Upper lobe of left lung (tissue), 6 donors: ENCODE measurements around the gene CDK6. TPM values are rescaled to one million over a fixed set of nuclear protein-coding genes. Genes with fewer than 3 reads are reported as not detected.

Experiments
- ATAC-seq, 2 donors: fragments of 200-7000 bp; cut with Tn5 transposase; one replicate each; pipeline ENCODE4 v1.9.1; 2022; ENCODE audit warnings: mild to moderate bottlenecking in 2 of 2, moderate library complexity in 2 of 2; ENCODE audit not compliant: low FRiP score in 2 of 2
- DNase-seq, 2 donors: peaks; one replicate each; pipeline ENCODE4 v3.0.0-alpha.2; 2019 to 2020
- H3K27ac ChIP-seq, 4 donors: fragments of 200-600 bp; sonication (generic); one replicate each; pipeline ENCODE4 v1.5.1; 2016 to 2019
- H3K27me3 ChIP-seq, 4 donors: fragments of 200-600 bp; sonication (generic); one replicate each; pipeline ENCODE4 v1.5.1; 2017 to 2019
- H3K36me3 ChIP-seq, 4 donors: fragments of 200-600 bp; sonication (generic); one replicate each; pipeline ENCODE4 v1.5.1; 2016 to 2019
- H3K4me1 ChIP-seq, 4 donors: fragments of 200-600 bp; sonication (generic); one replicate each; pipeline ENCODE4 v1.5.1; 2018 to 2019
- H3K4me3 ChIP-seq, 4 donors: fragments of 200-600 bp; sonication (generic); one replicate each; pipeline ENCODE4 v1.5.1; 2017 to 2019; ENCODE audit warnings: mild to moderate bottlenecking in 2 of 4, moderate library complexity in 1 of 4
- H3K9me3 ChIP-seq, 4 donors: fragments of 200-600 bp; sonication (generic); one replicate each; pipeline ENCODE4 v1.5.1; 2018 to 2019
- EP300 ChIP-seq, 4 donors: sonication (generic); formaldehyde crosslinking; IDR thresholded peaks; one replicate each; pipeline ENCODE4 v1.5.1; 2017; ENCODE audit warnings: antibody characterized with exemption in 4 of 4, control low read depth in 2 of 4
- POLR2A ChIP-seq, 4 donors: fragments of 450-650 bp; IDR thresholded peaks; one replicate each; pipeline ENCODE4 v1.5.1; 2016 to 2017; ENCODE audit warnings: antibody characterized with exemption in 4 of 4, mild to moderate bottlenecking in 2 of 4
- POLR2AphosphoS5 ChIP-seq, 2 donors: sonication (generic); formaldehyde crosslinking; IDR thresholded peaks; one replicate each; pipeline ENCODE4 v1.5.1; 2017; ENCODE audit warnings: antibody characterized with exemption in 2 of 2
- WGBS, 2 donors: methylation state at CpG; one replicate each; pipeline ENCODE4 v1.1.5; 2017 to 2018; 5-methylcytosine and 5-hydroxymethylcytosine counted together
- total RNA-seq, 6 donors: library from RNA; depleted of rRNA in 4 of 6; stranded (reverse); fragments of >200 nt in 4 of 6; gene quantifications; one replicate each; pipeline versions ENCODE4 v1.1.0 to v1.2.1, GENCODE V29; 2016 to 2021
- TF ChIP-seq, protein P1 (sequence below), 6 experiments: fragments of 450-650 bp in 4 of 6; fragments of 200-600 bp in 2 of 6; sonication (generic) in 2 of 6; IDR thresholded peaks; one replicate each; pipeline ENCODE4 v1.5.1; 2016 to 2019; ENCODE audit warnings: antibody characterized with exemption in 6 of 6
- donor health status: DM: no; HTN: no; CAD: no; lungs with moderate emphysema.
- donor health status: DM: no; HTN: yes; CAD: no; lungs with severe emphysema.

CDK6 gene
- total RNA-seq, 6 donors from 2014 or later = 15.7 to 26.9 (median 19.9) TPM

DNA sequence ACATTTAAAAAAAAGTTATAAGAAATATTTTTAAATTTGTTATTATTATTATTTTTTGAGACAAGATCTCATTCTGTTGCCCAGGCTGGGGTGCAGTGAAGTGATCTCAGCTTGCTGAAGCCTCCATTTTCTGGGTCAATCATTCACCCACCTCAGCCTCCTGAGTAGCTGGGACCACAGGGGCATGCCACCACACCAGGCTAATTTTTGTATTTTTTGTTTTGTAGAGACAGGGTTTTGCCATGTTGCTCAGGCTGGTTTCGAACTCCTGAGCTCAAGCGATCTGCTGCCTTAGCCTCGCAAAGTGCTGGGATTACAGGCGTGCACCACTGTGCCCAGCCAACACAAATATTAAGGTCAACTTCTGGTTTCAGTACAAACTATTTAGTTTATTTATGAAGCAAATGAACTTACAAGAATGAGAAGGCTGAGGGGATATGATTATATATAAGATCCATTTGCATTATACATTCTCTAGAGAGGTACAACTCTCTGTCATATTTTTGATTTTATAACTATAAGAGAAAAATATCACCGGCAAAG is 200.3 kb downstream of the CDK6 start:
- peaks cover 28 to 40% (median 36%) of the 10 kb centered on the region in 4 donors for H3K4me1 ChIP-seq
- H3K27me3 ChIP-seq = no peaks in the 10 kb centered on the region
- ATAC-seq (no peak), DNase-seq (no peak)
- no peak overlapping the region for H3K27ac ChIP-seq
- 94 to 99% methylated on average over 5 of the region's 5 CpGs for WGBS, 2 donors
- H3K9me3 ChIP-seq = no peaks in the 10 kb centered on the region
- H3K36me3 ChIP-seq = no peaks in the 10 kb centered on the region
- TF ChIP-seq POLR2AphosphoS5 (IDR thresholded peaks at IDR 0.05) (no peak), POLR2A (IDR thresholded peaks at IDR 0.05) (no peak), EP300 (IDR thresholded peaks at IDR 0.05) (no peak)
- TF ChIP-seq, protein P1, sequence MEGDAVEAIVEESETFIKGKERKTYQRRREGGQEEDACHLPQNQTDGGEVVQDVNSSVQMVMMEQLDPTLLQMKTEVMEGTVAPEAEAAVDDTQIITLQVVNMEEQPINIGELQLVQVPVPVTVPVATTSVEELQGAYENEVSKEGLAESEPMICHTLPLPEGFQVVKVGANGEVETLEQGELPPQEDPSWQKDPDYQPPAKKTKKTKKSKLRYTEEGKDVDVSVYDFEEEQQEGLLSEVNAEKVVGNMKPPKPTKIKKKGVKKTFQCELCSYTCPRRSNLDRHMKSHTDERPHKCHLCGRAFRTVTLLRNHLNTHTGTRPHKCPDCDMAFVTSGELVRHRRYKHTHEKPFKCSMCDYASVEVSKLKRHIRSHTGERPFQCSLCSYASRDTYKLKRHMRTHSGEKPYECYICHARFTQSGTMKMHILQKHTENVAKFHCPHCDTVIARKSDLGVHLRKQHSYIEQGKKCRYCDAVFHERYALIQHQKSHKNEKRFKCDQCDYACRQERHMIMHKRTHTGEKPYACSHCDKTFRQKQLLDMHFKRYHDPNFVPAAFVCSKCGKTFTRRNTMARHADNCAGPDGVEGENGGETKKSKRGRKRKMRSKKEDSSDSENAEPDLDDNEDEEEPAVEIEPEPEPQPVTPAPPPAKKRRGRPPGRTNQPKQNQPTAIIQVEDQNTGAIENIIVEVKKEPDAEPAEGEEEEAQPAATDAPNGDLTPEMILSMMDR (IDR thresholded peaks at IDR 0.05) = no peak
- H3K4me3 ChIP-seq = no peak overlapping the region

DNA sequence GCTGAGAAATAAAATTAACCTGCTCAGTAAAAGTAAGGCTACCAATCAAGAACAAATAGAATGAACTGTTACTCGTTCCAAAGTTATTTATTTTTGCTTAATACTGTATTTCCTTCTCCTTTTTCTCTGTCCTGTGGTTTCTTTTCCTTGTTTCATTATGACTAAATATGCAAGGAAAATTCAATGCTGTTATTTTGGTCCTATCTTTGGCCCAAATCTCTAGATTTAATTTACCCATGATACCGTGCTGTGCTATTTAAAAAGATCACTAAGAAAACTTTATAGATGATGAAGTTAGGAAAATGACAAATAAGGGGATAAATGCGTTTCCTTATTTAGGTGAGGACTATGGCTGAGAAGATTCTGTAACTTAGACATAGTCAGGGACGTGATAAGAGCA is 200.8 kb downstream of the CDK6 start:
- 53 to 61% methylated on average over 4 of the region's 4 CpGs for WGBS, 2 donors
- Histone ChIP-seq H3K27ac (peak overlapping the region in 3 of 4 donors; percentile 20 to 43 (median 24)), H3K27me3 (no peaks in the 10 kb centered on the region), H3K4me1 (peaks cover 28 to 40% (median 36%) of the 10 kb centered on the region in 4 donors), H3K4me3 (no peak overlapping the region), H3K9me3 (no peaks in the 10 kb centered on the region), H3K36me3 (no peaks in the 10 kb centered on the region)
- no peak for DNase-seq
- TF ChIP-seq POLR2AphosphoS5 (IDR thresholded peaks at IDR 0.05) (no peak), EP300 (IDR thresholded peaks at IDR 0.05) (no peak)
- TF ChIP-seq, protein P1 (IDR thresholded peaks at IDR 0.05) = no peak
- ATAC-seq = no peak

DNA sequence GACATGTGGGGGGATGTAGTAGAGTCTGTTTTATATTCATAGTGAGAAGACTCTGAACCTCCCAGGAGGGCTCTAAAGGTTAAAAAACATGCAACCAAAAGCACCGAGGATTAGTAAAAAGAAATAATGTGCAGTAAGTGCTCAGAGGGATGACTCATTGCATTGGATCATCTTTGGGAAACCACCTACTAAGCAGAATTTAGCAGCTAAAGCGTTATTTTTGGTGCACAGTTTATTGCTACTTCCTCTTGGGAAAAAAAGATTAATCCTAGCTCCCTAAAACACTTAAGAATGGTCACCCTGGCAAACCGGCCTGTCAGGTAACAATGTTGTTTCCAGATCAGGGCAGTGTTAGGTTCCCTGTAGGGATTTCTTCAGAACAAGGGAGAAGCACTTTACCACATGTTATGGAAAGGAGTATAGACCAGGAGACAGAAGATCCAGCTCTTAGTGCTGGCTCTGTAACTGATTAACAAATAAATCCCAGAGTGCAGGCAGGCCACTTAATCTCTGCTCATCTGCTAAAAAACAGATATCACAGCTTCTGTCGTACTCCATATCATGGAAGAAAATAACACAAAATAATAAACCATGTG is 201.4 kb downstream of the CDK6 start:
- TF ChIP-seq POLR2A (IDR thresholded peaks at IDR 0.05) = no peak
- no peak for TF ChIP-seq EP300 (IDR thresholded peaks at IDR 0.05)
- TF ChIP-seq POLR2AphosphoS5 (IDR thresholded peaks at IDR 0.05) = no peak
- TF ChIP-seq, protein P1 (IDR thresholded peaks at IDR 0.05) = no peak
- no peaks in the 10 kb centered on the region for H3K27me3 ChIP-seq
- peak; percentile 25 to 83 for ATAC-seq
- H3K9me3 ChIP-seq = no peaks in the 10 kb centered on the region
- DNase-seq = no peak
- H3K4me1 ChIP-seq = peaks cover 28 to 40% (median 36%) of the 10 kb centered on the region in 4 donors
- 26 to 32% methylated on average over 4 of the region's 4 CpGs for WGBS, 2 donors
- no peaks in the 10 kb centered on the region for H3K36me3 ChIP-seq
- peak overlapping the region; percentile 5 to 43 (median 22) for H3K27ac ChIP-seq
- H3K4me3 ChIP-seq = no peak overlapping the region

DNA sequence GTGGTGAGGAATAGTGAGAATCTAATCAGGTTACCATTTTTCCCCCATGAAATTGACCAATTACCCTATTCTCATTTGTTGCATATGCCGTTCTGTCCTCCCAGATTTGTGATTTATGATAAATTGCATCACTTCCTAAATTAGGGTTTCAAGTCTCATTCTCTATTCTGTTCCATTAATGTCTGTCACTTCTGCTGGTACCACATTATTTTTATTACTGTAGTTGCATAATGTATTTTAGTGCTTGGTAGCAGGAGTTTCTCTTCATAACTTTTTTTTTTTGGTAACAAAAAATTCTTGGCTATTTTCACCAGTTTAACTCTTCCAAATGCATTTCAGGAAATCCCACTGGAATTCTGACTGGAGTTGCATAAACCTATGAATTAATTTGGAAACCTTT is 202.2 kb downstream of the CDK6 start:
- H3K9me3 ChIP-seq = no peaks in the 10 kb centered on the region
- no peak for DNase-seq
- no peak overlapping the region for H3K4me3 ChIP-seq
- H3K36me3 ChIP-seq = no peaks in the 10 kb centered on the region
- WGBS, 2 donors = 29 to 33% methylated on average over 1 of the region's 1 CpG
- peak in 1 of 2 donors; percentile 68 for ATAC-seq
- peaks cover 28 to 40% (median 36%) of the 10 kb centered on the region in 4 donors for H3K4me1 ChIP-seq
- H3K27me3 ChIP-seq = no peaks in the 10 kb centered on the region
- peak overlapping the region in 3 of 4 donors; percentile 5 to 65 (median 47) for H3K27ac ChIP-seq
- TF ChIP-seq POLR2A (IDR thresholded peaks at IDR 0.05) (no peak), EP300 (IDR thresholded peaks at IDR 0.05) (no peak), POLR2AphosphoS5 (IDR thresholded peaks at IDR 0.05) (no peak)
- TF ChIP-seq, protein P1 (IDR thresholded peaks at IDR 0.05) = no peak
